GM19324 (cell line): ENCODE measurements around the gene DHDH.

Source experiments
- ATAC-seq: cut with Tn5 transposase; IDR thresholded peaks from one replicate; pipeline ENCODE4 v1.9.1; 2021; ENCODE audit warnings: mild to moderate bottlenecking, moderate library complexity; ENCODE audit not compliant: unreplicated experiment, low FRiP score

Gene DHDH

GRCh38 chr19:48965040-48965805, 31.7 kb downstream of the DHDH start, which contains the start of gene FTL:
Gene FTL, plus strand, starts transcription at chr19:48965309. Its CDS starts 199 bp downstream, at chr19:48965508.
- ATAC-seq: peak; percentile 64

GRCh38 chr19:48965806-48966540, 32.5 kb downstream of the DHDH start:
- peak; percentile 21 for ATAC-seq

- no peak for ATAC-seq
These were observed 33.2 kb downstream of the DHDH start for GRCh38 chr19:48966541-48967345.

GRCh38 chr19:48967346-48968178, 34.1 kb downstream of the DHDH start:
- ATAC-seq: no peak

GRCh38 chr19:48968179-48968661, 34.7 kb downstream of the DHDH start:
- ATAC-seq: no peak

GRCh38 chr19:48968813-48969218, 35.3 kb downstream of the DHDH start:
- ATAC-seq: no peak

GRCh38 chr19:48969276-48970138, 36.0 kb downstream of the DHDH start:
- no peak for ATAC-seq

- no peak for ATAC-seq
These were observed 36.8 kb downstream of the DHDH start for GRCh38 chr19:48970139-48970766.

GRCh38 chr19:48970923-48971395, 37.5 kb downstream of the DHDH start:
- no peak for ATAC-seq

GRCh38 chr19:48975947-48976847, 42.7 kb downstream of the DHDH start:
- ATAC-seq: no peak

- ATAC-seq: no peak
These were observed 43.6 kb downstream of the DHDH start for GRCh38 chr19:48977061-48977460.

GRCh38 chr19:48982280-48982679, 48.8 kb downstream of the DHDH start:
- ATAC-seq: no peak

GRCh38 chr19:48985711-48986110, 52.2 kb downstream of the DHDH start:
- ATAC-seq: no peak

- no peak for ATAC-seq
These were observed 52.7 kb downstream of the DHDH start for GRCh38 chr19:48986211-48986610.

- no peak for ATAC-seq
These were observed 53.8 kb downstream of the DHDH start for GRCh38 chr19:48987323-48987722.

- ATAC-seq: no peak
These were observed 54.8 kb downstream of the DHDH start for GRCh38 chr19:48988286-48988685.

GRCh38 chr19:48988860-48989259, 55.4 kb downstream of the DHDH start:
- ATAC-seq: no peak
